ENCODE measurements around the gene FIBCD1. TPM values are rescaled to one million over a fixed set of nuclear protein-coding genes. Genes with fewer than 3 reads are reported as not detected.
A peak's percentile ranks its signal among the peaks of the same experiment; 100 is the strongest.

The FIBCD1 gene
- total RNA-seq, 1 donor from 2014 or later, result 0.59 TPM

- DNase-seq, result no peak
- ATAC-seq (ENCODE audit: poor library complexity), result no peak
- intact Hi-C loops (cut with DNase I), result no loop called here
These were observed 44.5 kb downstream of the FIBCD1 start for GRCh38 chr9:130894546-130894945.

GRCh38 chr9:130893341-130894101 lies 45.5 kb downstream of the FIBCD1 start:
- ATAC-seq (ENCODE audit: poor library complexity), result peak; percentile 66
- peak; percentile 77 for DNase-seq
- intact Hi-C loops (cut with DNase I), result no loop called here

GRCh38 chr9:130892477-130893304 lies 46.4 kb downstream of the FIBCD1 start:
- no peak for ATAC-seq (ENCODE audit: poor library complexity)
- DNase-seq, result no peak
- intact Hi-C loops (cut with DNase I), result no loop called here

DNA sequence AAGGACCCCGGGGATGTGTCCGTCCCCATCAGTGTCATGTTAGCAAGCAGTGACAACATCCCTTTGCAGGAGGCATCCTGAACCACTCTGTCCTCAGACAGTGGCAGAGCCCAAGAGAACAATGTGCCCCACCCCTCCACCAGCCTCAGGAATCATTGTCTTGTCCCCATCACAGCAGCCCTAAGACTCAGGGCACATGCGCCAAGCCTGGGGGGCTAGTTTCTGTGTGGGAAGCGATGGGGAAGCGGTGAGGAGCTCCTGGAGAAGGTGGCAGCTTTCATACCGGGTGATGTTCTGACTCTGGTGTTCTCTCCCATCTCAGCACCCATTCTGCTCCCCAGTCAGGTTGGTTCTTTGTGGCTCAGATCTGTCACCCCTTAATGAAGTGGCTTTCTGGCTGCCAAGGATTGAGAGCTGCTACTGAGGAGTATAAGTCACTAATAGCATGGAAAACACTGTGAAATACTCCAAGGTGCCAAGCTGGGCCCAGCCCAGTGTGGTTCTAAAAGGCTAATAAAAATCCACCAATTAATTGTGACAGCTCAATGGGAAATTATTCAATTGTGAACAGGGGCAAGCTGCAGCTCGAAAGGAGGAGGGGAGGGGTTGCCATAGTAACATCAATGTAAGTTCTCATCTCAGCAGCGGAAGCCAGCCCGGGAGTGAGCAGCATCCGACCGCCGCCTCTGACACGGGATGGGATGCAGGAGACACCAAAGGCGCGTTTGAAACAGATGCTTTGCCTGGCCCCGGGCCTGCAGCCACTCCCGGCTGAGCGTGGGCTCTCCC lies 47.2 kb downstream of the FIBCD1 start:
- ATAC-seq (ENCODE audit: poor library complexity) (no peak), DNase-seq (no peak)
- intact Hi-C loops (cut with DNase I), result no loop called here

DNA sequence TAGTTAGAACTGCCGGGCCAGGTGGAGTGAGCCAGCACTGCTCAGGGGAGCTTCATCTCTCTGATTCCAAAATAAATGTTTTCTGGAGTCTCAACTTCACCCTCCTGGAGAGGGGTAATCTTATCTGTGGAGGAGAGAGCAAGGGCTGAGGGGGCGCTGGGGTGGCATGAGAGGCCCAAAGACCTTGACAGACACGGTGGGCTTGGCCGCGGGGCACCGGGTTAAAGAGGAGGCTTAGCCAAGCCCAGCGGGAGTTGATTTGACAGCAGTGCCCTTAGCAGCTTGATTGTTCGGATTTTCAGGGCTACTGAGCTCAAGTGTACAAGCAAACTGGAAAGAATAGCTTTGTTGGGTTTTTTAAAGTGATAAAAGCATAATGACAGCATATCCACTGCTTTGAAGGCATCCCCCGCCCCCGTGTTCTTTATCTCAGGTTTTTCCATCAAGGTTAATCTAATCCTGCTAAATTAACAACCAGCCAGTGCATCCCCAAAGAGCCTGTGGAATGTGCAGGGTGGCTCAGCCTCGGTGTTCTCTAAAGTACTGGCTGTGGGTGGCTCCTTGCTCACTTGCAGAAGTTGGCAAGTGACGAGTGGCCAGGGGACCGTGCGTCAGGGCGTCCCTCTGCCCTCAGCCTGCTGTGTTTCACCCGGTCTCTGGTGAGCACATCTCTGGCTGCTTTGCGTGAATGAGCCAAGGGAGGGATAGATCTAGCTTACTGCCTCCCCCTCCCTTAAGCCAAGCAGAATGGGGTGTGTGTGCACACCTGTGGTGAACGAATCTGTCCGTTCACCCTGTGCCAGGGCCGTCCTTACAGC lies 48.0 kb downstream of the FIBCD1 start:
- no peak for ATAC-seq (ENCODE audit: poor library complexity)
- intact Hi-C loops (cut with DNase I), result no loop called here
- DNase-seq, result no peak

DNA sequence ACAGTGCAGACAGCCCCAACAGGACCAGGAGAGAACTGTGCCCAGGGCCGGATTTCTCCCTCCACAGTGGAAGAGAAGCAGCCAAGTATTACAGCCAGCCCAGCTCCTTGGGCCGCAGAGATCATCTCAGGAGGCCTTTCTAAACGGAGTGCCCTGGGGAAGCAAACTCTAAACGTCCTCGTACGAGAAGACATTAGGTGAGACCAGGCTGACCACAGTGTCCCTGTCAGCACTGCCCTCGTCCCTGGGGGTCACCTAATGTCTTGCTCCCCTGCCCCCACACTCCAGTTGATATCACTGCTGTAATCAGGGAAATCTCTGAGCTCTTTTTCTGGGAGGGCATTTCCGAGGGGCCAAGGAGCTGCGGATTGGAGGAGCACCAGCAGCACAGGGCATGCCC lies 48.9 kb downstream of the FIBCD1 start:
- no peak for DNase-seq
- intact Hi-C loops (cut with DNase I), result no loop called here
- no peak for ATAC-seq (ENCODE audit: poor library complexity)

GRCh38 chr9:130888146-130888885 lies 50.7 kb downstream of the FIBCD1 start:
- intact Hi-C loops (cut with DNase I), result no loop called here
- ATAC-seq (ENCODE audit: poor library complexity), result no peak
- DNase-seq, result no peak

DNA sequence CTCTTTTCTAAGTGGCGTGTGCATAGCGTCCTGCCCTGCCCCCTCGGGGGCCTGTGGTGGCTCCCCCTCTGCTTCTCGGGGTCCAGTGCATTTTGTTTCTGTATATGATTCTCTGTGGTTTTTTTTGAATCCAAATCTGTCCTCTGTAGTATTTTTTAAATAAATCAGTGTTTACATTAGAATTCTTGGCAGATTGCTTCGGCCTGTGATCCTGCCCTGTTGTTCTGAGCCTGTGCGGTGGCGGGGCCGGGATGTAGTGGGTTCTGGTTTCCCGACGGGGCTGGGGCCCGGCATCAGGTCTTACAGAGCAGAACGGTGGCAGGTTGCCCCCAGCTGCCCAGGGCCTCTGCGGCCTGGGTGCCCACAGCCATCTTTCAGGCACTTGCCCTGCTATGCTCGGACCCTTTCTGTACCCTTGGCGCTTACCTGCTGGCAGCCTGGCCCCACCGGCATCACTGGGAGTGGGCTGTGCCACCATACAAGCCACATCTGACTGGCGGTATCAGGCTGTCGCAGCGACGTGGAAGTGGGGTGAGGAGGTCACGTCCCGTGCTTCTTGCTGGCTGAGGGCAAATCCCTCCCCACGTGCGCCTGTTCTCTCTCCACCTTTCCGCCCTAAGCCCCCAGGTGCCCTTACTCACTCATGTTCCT lies 51.4 kb downstream of the FIBCD1 start:
- DNase-seq, result no peak
- no peak for ATAC-seq (ENCODE audit: poor library complexity)
- intact Hi-C loops (cut with DNase I), result no loop called here

DNA sequence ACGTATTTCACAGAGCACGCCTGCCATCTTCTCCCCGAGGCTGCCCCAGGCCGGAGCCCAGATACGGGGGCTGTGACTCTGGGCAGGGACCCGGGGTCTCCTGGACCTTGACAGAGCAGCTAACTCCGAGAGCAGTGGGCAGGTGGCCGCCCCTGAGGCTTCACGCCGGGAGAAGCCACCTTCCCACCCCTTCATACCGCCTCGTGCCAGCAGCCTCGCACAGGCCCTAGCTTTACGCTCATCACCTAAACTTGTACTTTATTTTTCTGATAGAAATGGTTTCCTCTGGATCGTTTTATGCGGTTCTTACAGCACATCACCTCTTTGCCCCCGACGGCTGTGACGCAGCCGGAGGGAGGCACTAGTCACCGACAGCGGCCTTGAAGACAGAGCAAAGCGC lies 52.1 kb downstream of the FIBCD1 start:
- intact Hi-C loops (cut with DNase I), result no loop called here
- DNase-seq (no peak), ATAC-seq (ENCODE audit: poor library complexity) (no peak)

GRCh38 chr9:130885484-130886375 lies 53.3 kb downstream of the FIBCD1 start:
- ATAC-seq (ENCODE audit: poor library complexity) (no peak), DNase-seq (no peak)
- intact Hi-C loops (cut with DNase I), result no loop called here

DNA sequence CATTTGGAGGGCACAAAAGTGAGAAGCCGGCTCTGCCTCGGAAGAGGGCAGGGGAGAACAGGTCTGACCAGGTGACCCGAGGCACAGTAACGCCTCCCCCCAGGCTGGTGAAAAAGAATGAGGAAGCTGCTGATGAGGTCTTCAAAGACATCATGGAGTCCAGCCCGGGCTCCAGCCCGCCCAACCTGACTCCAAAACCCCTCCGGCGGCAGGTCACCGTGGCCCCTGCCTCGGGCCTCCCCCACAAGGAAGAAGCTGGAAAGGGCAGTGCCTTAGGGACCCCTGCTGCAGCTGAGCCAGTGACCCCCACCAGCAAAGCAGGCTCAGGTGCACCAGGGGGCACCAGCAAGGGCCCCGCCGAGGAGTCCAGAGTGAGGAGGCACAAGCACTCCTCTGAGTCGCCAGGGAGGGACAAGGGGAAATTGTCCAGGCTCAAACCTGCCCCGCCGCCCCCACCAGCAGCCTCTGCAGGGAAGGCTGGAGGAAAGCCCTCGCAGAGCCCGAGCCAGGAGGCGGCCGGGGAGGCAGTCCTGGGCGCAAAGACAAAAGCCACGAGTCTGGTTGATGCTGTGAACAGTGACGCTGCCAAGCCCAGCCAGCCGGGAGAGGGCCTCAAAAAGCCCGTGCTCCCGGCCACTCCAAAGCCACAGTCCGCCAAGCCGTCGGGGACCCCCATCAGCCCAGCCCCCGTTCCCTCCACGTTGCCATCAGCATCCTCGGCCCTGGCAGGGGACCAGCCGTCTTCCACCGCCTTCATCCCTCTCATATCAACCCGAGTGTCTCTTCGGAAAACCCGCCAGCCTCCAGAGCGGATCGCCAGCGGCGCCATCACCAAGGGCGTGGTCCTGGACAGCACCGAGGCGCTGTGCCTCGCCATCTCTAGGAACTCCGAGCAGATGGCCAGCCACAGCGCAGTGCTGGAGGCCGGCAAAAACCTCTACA lies 54.2 kb downstream of the FIBCD1 start:
- no peak for DNase-seq
- ATAC-seq (ENCODE audit: poor library complexity), result peak; percentile 8
- intact Hi-C loops (cut with DNase I), result no loop called here

GRCh38 chr9:130884111-130884531 lies 54.9 kb downstream of the FIBCD1 start:
- no peak for DNase-seq
- no peak for ATAC-seq (ENCODE audit: poor library complexity)
- intact Hi-C loops (cut with DNase I), result no loop called here

DNA sequence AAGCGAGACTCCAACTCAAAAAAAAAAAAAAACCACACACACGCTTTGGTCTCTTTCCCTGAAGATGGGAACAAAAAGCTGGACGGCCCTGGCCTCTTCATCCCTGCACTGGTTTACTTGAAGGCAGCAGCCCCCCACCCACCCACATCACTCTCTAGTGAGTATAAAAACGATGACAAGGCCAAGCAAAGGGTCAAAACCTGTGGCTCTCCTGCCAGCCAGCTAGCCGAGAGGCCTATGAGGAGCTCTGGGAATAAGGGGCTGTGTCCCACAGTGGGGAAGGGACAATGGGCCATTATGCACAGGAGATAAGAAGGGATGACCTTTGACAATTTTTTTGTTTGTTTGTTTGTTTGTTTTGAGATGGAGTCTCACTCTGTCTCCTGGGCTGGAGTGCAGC lies 55.6 kb downstream of the FIBCD1 start:
- intact Hi-C loops (cut with DNase I), result no loop called here
- ATAC-seq (ENCODE audit: poor library complexity) (no peak), DNase-seq (no peak)

GRCh38 chr9:130882696-130883225 lies 56.3 kb downstream of the FIBCD1 start:
- ATAC-seq (ENCODE audit: poor library complexity), result no peak
- intact Hi-C loops (cut with DNase I), result no loop called here
- DNase-seq, result no peak

- no peak for DNase-seq
- intact Hi-C loops (cut with DNase I), result no loop called here
These were observed 57.5 kb downstream of the FIBCD1 start for GRCh38 chr9:130881516-130881915.

More at GRCh38 chr9:130881516-130881915, 57.5 kb downstream of the FIBCD1 start:
- ATAC-seq (ENCODE audit: poor library complexity), result no peak
